Chondrocyte (in vitro differentiated cells): ENCODE data around the gene SYTL3. TPM values are rescaled to one million over a fixed set of nuclear protein-coding genes. Genes with fewer than 3 reads are reported as not detected.

Source experiments
- DNase-seq: peaks from one replicate; pipeline ENCODE4 v3.0.0; 2021; ENCODE audit warnings: mixed read lengths, low spot score
- H3K27ac Mint-ChIP-seq: one replicate; pipeline ENCODE4 v1.8.0; 2021; ENCODE audit warnings: mild to moderate bottlenecking, moderate library complexity, mixed read lengths; ENCODE audit not compliant: unreplicated experiment
- H3K27me3 Mint-ChIP-seq: 2 replicates; pipeline ENCODE4 v1.8.0; 2021; ENCODE audit warnings: low read depth, mixed read lengths
- H3K36me3 Mint-ChIP-seq: 2 replicates; pipeline ENCODE4 v1.8.0; 2021; ENCODE audit warnings: low read depth, mixed read lengths
- H3K4me1 Mint-ChIP-seq: 2 replicates; pipeline ENCODE4 v1.8.0; 2021; ENCODE audit warnings: low read depth, mild to moderate bottlenecking, mixed read lengths
- H3K4me3 Mint-ChIP-seq: one replicate; pipeline ENCODE4 v1.8.0; 2021; ENCODE audit warnings: mild to moderate bottlenecking, moderate library complexity, mixed read lengths; ENCODE audit not compliant: unreplicated experiment
- H3K9me3 Mint-ChIP-seq: 2 replicates; pipeline ENCODE4 v1.8.0; 2021; ENCODE audit warnings: low read depth, mixed read lengths
- CTCF ChIP-seq: fragments of 200-600 bp; sonication (generic); IDR thresholded peaks from 2 replicates; pipeline ENCODE4 v1.5.0; 2021; ENCODE audit warnings: antibody characterized with exemption, mild to moderate bottlenecking, moderate library complexity
- total RNA-seq: library from RNA; stranded (reverse); gene quantifications from 3 replicates; pipeline ENCODE4 v1.2.1, GENCODE V29; 2021

SYTL3 gene
- total RNA-seq, 1 donor from 2014 or later = 1.4 TPM

GRCh38 chr6:158661156-158661685, 11.4 kb downstream of the SYTL3 start:
- peaks cover 8% of the 10 kb centered on the region for H3K4me1 Mint-ChIP-seq
- no peak overlapping the region for H3K27ac Mint-ChIP-seq
- peaks cover 11% of the 10 kb centered on the region for H3K27me3 Mint-ChIP-seq
- no peak overlapping the region for H3K4me3 Mint-ChIP-seq
- TF ChIP-seq CTCF = no peak
- H3K36me3 Mint-ChIP-seq = no peaks in the 10 kb centered on the region
- no peaks in the 10 kb centered on the region for H3K9me3 Mint-ChIP-seq
- DNase-seq = no peak

DNA sequence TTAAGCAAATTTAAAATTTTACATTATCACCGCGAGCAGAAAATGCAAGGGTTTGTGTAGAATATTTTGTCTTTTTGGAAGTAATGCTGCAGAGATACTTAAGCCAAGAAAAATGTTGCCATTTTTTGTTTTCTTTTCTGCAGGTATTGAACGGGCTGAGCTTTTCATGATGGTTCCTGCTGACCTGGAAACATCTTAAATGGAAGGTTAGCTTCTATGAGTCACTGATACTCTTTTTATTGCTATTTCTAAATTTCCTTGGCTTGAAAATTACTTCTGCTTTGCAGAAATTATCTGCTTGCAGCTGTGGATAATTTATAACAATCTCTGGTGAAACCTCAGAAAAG, 12.7 kb downstream of the SYTL3 start:
- TF ChIP-seq CTCF = no peak
- H3K27ac Mint-ChIP-seq = no peak overlapping the region
- H3K36me3 Mint-ChIP-seq = no peaks in the 10 kb centered on the region
- no peak overlapping the region for H3K4me3 Mint-ChIP-seq
- peaks cover 12% of the 10 kb centered on the region for H3K4me1 Mint-ChIP-seq
- no peaks in the 10 kb centered on the region for H3K9me3 Mint-ChIP-seq
- peaks cover 11% of the 10 kb centered on the region for H3K27me3 Mint-ChIP-seq
- DNase-seq = no peak

DNA sequence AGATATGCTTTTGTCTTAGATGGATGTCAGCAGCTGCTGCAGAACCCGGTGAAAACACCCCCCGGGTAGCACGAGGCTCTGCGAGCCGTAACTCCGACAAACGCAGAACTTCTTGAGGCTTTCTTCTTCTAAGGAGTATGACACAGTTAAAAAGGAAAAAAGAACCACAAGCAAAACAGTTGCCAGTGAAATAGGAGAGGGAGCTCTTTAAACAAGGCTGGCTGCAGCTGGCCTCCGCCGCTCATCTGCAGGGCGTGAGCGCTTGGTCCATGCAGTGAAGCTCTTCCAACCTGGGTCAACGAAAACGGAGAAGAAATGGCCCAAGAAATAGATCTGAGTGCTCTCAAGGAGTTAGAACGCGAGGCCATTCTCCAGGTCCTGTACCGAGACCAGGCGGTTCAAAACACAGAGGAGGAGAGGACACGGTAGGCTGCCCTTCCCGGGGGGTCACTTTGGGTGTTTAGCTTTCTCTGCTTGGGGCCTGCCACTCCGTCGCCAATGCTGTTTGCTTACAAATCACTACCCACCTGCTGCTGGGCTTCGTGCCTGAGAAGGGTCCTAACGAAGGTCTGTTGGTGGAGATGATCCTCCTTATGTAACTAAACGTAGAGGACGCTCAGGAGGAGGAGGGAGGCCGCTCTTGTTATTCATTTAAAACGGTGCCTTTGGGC, 13.2 kb downstream of the SYTL3 start:
- Mint-ChIP-seq H3K36me3 (no peaks in the 10 kb centered on the region), H3K27ac (no peak overlapping the region), H3K4me3 (no peak overlapping the region), H3K27me3 (peaks cover 11% of the 10 kb centered on the region), H3K4me1 (peaks cover 12% of the 10 kb centered on the region), H3K9me3 (no peaks in the 10 kb centered on the region)
- DNase-seq = no peak
- TF ChIP-seq CTCF = no peak

- no peak overlapping the region for H3K27ac Mint-ChIP-seq
- H3K4me3 Mint-ChIP-seq = no peak overlapping the region
- H3K27me3 Mint-ChIP-seq = peaks cover 12% of the 10 kb centered on the region
Measured at GRCh38 chr6:158663625-158664165, 13.8 kb downstream of the SYTL3 start.

DNA sequence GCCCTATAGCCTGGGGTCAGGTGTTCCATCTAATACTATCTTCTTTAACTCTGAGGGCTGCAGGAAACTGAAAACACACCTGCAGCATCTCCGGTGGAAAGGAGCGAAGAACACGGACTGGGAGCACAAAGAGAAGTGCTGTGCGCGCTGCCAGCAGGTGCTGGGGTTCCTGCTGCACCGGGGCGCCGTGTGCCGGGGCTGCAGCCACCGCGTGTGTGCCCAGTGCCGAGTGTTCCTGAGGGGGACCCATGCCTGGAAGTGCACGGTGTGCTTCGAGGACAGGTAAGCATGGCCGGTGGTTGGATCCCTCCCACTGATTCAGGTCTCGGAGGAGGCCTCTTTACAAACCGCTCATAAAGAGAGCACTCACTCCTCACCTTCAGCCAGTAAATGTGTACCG, 15.5 kb downstream of the SYTL3 start:
- H3K9me3 Mint-ChIP-seq = no peaks in the 10 kb centered on the region
- TF ChIP-seq CTCF = no peak
- H3K36me3 Mint-ChIP-seq = no peaks in the 10 kb centered on the region
- no peak overlapping the region for H3K27ac Mint-ChIP-seq
- peaks cover 17% of the 10 kb centered on the region for H3K27me3 Mint-ChIP-seq
- peaks cover 12% of the 10 kb centered on the region for H3K4me1 Mint-ChIP-seq
- H3K4me3 Mint-ChIP-seq = no peak overlapping the region
- no peak for DNase-seq

More at GRCh38 chr6:158663625-158664165, 13.8 kb downstream of the SYTL3 start:
- no peak for TF ChIP-seq CTCF
- Mint-ChIP-seq H3K9me3 (no peaks in the 10 kb centered on the region), H3K36me3 (no peaks in the 10 kb centered on the region), H3K4me1 (peaks cover 12% of the 10 kb centered on the region)
- no peak for DNase-seq
